HCT116 (cell line): ENCODE data around the gene GPR108. TPM values are rescaled to one million over a fixed set of nuclear protein-coding genes. Genes with fewer than 3 reads are reported as not detected.

Experiments used
- CBX3 ChIP-seq: IDR thresholded peaks from 2 replicates; pipeline ENCODE4 v1.6.1; 2012; ENCODE audit warnings: low read depth
- CEBPB ChIP-seq: IDR thresholded peaks from 2 replicates; pipeline ENCODE4 v1.6.1; 2012; ENCODE audit warnings: low read depth
- JUND ChIP-seq: IDR thresholded peaks from 2 replicates; pipeline ENCODE4 v1.6.1; 2012
- SIN3A ChIP-seq: IDR thresholded peaks from 2 replicates; pipeline ENCODE4 v1.6.1; 2012; ENCODE audit warnings: low read depth
- SP1 ChIP-seq: IDR thresholded peaks from 2 replicates; pipeline ENCODE4 v1.6.1; 2012; ENCODE audit warnings: low read depth
- TCF7L2 ChIP-seq: IDR thresholded peaks from 2 replicates; pipeline ENCODE4 v1.7.0; 2011; ENCODE audit warnings: borderline replicate concordance, inconsistent platforms; ENCODE audit not compliant: insufficient read depth, insufficient read length; ENCODE audit errors: extremely low read depth
- total RNA-seq: library from RNA; stranded (reverse); gene quantifications from one replicate; pipeline ENCODE4 v1.2.1, GENCODE V29; 2021; ENCODE audit not compliant: unreplicated experiment
- TF ChIP-seq, protein P1 (sequence below): IDR thresholded peaks from 2 replicates; pipeline ENCODE4 v1.6.1; 2012; ENCODE audit warnings: low read depth
- TF ChIP-seq, protein P2 (sequence below): IDR thresholded peaks from 2 replicates; pipeline ENCODE4 v1.6.1; 2012
- TF ChIP-seq, protein P3 (sequence below), 3 experiments: fragments of 200-600 bp in 1 of 3; sonication (generic) in 1 of 3; IDR thresholded peaks in 2 of 3; conservative IDR thresholded peaks in 1 of 3; 2 replicates each; pipeline ENCODE4 v1.5.1; 2012 to 2017; ENCODE audit warnings: low read depth in 2 of 3, low read length in 2 of 3, antibody characterized with exemption in 1 of 3, borderline replicate concordance in 1 of 3, control low read depth in 1 of 3, mild to moderate bottlenecking in 1 of 3, mixed read lengths in 1 of 3, mixed run types in 1 of 3, moderate library complexity in 1 of 3; ENCODE audit not compliant: insufficient read depth in 1 of 3

GPR108 gene
- total RNA-seq, 1 experiment from 2014 or later = 75.0 TPM

DNA sequence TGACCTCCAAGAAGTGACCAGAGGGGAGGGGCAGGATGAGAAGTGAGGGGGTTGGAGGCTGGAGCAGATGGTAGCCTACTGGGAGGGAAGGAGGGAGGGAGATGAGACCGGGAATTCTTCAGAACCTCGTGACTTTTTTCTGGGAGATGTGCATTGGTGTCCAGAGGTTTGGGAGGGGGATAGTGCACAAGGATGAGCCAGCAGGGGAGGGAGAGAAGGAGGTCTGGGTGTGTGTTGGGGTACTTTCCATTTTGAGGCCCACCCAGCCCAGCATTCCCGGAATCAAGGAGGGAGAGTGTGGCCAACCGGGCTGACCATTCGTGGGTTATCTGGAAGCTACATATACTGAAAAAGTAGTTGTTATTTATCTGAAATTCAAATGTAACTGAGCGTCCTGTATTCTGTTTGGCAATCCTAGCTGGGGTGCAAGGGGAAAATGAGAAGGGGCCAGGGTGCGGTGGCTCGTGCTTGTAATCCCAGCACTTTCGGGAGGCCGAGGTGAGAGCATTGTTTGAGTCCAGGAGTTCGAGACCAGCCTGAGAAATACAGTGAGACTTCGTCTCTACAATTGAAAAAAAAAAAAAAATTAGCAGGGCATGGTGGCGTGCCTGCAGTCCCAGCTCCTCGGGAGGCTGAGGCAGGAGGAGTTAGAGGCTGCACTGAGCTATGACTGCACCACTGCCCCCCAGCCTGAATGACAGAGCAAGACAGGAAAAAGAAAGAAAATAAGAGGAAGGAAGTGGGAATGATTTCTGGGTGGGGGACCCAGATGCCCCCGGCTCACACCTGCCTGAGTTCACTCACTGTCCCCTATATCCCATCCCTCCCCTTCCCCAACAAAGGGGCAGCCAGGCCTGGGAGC lies 12.5 kb downstream of the GPR108 start (continued):
- TF ChIP-seq, protein P1, sequence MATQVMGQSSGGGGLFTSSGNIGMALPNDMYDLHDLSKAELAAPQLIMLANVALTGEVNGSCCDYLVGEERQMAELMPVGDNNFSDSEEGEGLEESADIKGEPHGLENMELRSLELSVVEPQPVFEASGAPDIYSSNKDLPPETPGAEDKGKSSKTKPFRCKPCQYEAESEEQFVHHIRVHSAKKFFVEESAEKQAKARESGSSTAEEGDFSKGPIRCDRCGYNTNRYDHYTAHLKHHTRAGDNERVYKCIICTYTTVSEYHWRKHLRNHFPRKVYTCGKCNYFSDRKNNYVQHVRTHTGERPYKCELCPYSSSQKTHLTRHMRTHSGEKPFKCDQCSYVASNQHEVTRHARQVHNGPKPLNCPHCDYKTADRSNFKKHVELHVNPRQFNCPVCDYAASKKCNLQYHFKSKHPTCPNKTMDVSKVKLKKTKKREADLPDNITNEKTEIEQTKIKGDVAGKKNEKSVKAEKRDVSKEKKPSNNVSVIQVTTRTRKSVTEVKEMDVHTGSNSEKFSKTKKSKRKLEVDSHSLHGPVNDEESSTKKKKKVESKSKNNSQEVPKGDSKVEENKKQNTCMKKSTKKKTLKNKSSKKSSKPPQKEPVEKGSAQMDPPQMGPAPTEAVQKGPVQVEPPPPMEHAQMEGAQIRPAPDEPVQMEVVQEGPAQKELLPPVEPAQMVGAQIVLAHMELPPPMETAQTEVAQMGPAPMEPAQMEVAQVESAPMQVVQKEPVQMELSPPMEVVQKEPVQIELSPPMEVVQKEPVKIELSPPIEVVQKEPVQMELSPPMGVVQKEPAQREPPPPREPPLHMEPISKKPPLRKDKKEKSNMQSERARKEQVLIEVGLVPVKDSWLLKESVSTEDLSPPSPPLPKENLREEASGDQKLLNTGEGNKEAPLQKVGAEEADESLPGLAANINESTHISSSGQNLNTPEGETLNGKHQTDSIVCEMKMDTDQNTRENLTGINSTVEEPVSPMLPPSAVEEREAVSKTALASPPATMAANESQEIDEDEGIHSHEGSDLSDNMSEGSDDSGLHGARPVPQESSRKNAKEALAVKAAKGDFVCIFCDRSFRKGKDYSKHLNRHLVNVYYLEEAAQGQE = no peak
- no peak for TF ChIP-seq CBX3
- TF ChIP-seq CEBPB = no peak
- TF ChIP-seq, protein P2, sequence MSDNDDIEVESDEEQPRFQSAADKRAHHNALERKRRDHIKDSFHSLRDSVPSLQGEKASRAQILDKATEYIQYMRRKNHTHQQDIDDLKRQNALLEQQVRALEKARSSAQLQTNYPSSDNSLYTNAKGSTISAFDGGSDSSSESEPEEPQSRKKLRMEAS = no peak
- TF ChIP-seq SP1 = no peak
- no peak for TF ChIP-seq TCF7L2
- TF ChIP-seq SIN3A = no peak
- TF ChIP-seq, protein P3, sequence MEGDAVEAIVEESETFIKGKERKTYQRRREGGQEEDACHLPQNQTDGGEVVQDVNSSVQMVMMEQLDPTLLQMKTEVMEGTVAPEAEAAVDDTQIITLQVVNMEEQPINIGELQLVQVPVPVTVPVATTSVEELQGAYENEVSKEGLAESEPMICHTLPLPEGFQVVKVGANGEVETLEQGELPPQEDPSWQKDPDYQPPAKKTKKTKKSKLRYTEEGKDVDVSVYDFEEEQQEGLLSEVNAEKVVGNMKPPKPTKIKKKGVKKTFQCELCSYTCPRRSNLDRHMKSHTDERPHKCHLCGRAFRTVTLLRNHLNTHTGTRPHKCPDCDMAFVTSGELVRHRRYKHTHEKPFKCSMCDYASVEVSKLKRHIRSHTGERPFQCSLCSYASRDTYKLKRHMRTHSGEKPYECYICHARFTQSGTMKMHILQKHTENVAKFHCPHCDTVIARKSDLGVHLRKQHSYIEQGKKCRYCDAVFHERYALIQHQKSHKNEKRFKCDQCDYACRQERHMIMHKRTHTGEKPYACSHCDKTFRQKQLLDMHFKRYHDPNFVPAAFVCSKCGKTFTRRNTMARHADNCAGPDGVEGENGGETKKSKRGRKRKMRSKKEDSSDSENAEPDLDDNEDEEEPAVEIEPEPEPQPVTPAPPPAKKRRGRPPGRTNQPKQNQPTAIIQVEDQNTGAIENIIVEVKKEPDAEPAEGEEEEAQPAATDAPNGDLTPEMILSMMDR (IDR thresholded peaks at IDR 0.05 in 2 of 3, conservative IDR thresholded peaks at IDR 0.05 in 1 of 3; ENCODE audit: borderline replicate concordance in 1 of 3, insufficient read depth in 1 of 3, low read depth in 2 of 3, low read length in 2 of 3) = no peak
- no peak for TF ChIP-seq JUND
